Measurements from ENCODE around the gene ARHGEF10L. TPM values are rescaled to one million over a fixed set of nuclear protein-coding genes. Genes with fewer than 3 reads are reported as not detected.

ARHGEF10L gene
- total RNA-seq, 4 donors from 2014 or later, result 72.7 to 177 (median 156) TPM

GRCh38 chr1:17533201-17533600 is 6.3 kb upstream of the ARHGEF10L start:
- Histone ChIP-seq H3K4me1 (peaks cover 0 to 15% (median 3%) of the 10 kb centered on the region in 4 donors), H3K27ac (peak overlapping the region in 2 of 4 donors; percentile 4 to 10), H3K36me3 (no peaks in the 10 kb centered on the region), H3K27me3 (no peaks in the 10 kb centered on the region), H3K4me3 (no peak overlapping the region), H3K9me3 (no peaks in the 10 kb centered on the region)
- TF ChIP-seq CTCF (IDR thresholded peaks at IDR 0.05) (no peak), POLR2A (IDR thresholded peaks at IDR 0.05) (no peak)
- DNase-seq, result no peak

- H3K36me3 ChIP-seq, result no peaks in the 10 kb centered on the region
- H3K4me1 ChIP-seq, result peaks cover 0 to 26% (median 3%) of the 10 kb centered on the region in 4 donors
- no peaks in the 10 kb centered on the region for H3K9me3 ChIP-seq
- no peak for TF ChIP-seq POLR2A (IDR thresholded peaks at IDR 0.05)
- no peaks in the 10 kb centered on the region for H3K27me3 ChIP-seq
- H3K4me3 ChIP-seq, result no peak overlapping the region
- peak overlapping the region in 1 of 4 donors; percentile 57 for H3K27ac ChIP-seq
- no peak for DNase-seq
Observed at GRCh38 chr1:17535300-17535936, 4.1 kb upstream of the ARHGEF10L start.

- Histone ChIP-seq H3K4me3 (no peak overlapping the region), H3K36me3 (no peaks in the 10 kb centered on the region), H3K27me3 (no peaks in the 10 kb centered on the region), H3K27ac (peak overlapping the region; percentile 16 to 76 (median 54)), H3K9me3 (no peaks in the 10 kb centered on the region), H3K4me1 (peaks cover 0 to 43% (median 8%) of the 10 kb centered on the region in 4 donors)
- TF ChIP-seq POLR2A (IDR thresholded peaks at IDR 0.05) (no peak), CTCF (IDR thresholded peaks at IDR 0.05) (no peak)
- DNase-seq, result no peak
Observed at GRCh38 chr1:17538010-17538409, 1.5 kb upstream of the ARHGEF10L start.

GRCh38 chr1:17538428-17539117 is 925 bp upstream of the ARHGEF10L start:
- H3K9me3 ChIP-seq, result no peaks in the 10 kb centered on the region
- no peaks in the 10 kb centered on the region for H3K36me3 ChIP-seq
- no peaks in the 10 kb centered on the region for H3K27me3 ChIP-seq
- H3K4me1 ChIP-seq, result peaks cover 0 to 48% (median 8%) of the 10 kb centered on the region in 4 donors
- TF ChIP-seq POLR2A (IDR thresholded peaks at IDR 0.05), result no peak
- TF ChIP-seq CTCF (IDR thresholded peaks at IDR 0.05), result no peak
- peak overlapping the region in 1 of 4 donors; percentile 82 for H3K4me3 ChIP-seq
- H3K27ac ChIP-seq, result peak overlapping the region; percentile 68 to 88 (median 77)
- no peak for DNase-seq

GRCh38 chr1:17539118-17539476 is 401 bp upstream of the ARHGEF10L start:
- Histone ChIP-seq H3K4me3 (peak overlapping the region; percentile 33 to 82 (median 67)), H3K9me3 (no peaks in the 10 kb centered on the region), H3K27ac (peak overlapping the region; percentile 68 to 88 (median 77)), H3K36me3 (no peaks in the 10 kb centered on the region), H3K4me1 (peaks cover 0 to 48% (median 8%) of the 10 kb centered on the region in 4 donors), H3K27me3 (no peaks in the 10 kb centered on the region)
- TF ChIP-seq POLR2A (IDR thresholded peaks at IDR 0.05), result no peak
- TF ChIP-seq CTCF (IDR thresholded peaks at IDR 0.05), result no peak
- no peak for DNase-seq

Measured in Peyer's patch (tissue), 4 donors.